ENCODE data around the gene RNF169. TPM values are rescaled to one million over a fixed set of nuclear protein-coding genes. Genes with fewer than 3 reads are reported as not detected.

RNF169 gene
- total and polyA plus RNA-seq, 9 donors = 7.1 to 26.1 (median 21.9) TPM

DNA sequence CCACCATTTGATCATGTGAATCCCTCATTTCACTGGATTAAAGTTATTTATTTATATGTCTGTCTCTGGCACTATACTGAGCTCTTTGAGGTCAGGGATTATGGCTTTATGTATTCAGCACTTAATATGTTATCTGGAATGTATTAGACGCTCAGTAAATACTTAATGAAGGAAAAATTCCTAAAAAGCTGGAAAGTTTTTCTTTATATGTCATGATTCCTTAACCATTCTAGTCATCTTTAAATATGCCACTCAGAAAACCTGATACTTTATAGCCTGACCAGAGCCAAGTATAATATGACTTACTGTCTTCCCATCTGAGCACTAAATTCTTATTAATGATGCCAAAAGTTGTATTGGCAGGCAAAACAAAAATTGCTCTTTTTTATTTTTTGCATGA, 27.1 kb downstream of the RNF169 start:
- Histone ChIP-seq H3K9me3 (no peaks in the 10 kb centered on the region), H3K4me1 (ENCODE audit: insufficient read depth) (no peaks in the 10 kb centered on the region), H3K36me3 (no peaks in the 10 kb centered on the region), H3K4me3 (no peak overlapping the region), H3K27ac (no peak overlapping the region), H3K27me3 (no peaks in the 10 kb centered on the region)
- 74 to 92% (median 89%) methylated on average over 1 of the region's 1 CpG for WGBS, 3 donors
- DNase-seq = no peak
- intact Hi-C loops (cut with DNase I) = no loop called here
- TF ChIP-seq, protein P1, sequence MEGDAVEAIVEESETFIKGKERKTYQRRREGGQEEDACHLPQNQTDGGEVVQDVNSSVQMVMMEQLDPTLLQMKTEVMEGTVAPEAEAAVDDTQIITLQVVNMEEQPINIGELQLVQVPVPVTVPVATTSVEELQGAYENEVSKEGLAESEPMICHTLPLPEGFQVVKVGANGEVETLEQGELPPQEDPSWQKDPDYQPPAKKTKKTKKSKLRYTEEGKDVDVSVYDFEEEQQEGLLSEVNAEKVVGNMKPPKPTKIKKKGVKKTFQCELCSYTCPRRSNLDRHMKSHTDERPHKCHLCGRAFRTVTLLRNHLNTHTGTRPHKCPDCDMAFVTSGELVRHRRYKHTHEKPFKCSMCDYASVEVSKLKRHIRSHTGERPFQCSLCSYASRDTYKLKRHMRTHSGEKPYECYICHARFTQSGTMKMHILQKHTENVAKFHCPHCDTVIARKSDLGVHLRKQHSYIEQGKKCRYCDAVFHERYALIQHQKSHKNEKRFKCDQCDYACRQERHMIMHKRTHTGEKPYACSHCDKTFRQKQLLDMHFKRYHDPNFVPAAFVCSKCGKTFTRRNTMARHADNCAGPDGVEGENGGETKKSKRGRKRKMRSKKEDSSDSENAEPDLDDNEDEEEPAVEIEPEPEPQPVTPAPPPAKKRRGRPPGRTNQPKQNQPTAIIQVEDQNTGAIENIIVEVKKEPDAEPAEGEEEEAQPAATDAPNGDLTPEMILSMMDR (IDR thresholded peaks at IDR 0.05) = no peak
- TF ChIP-seq EP300 (IDR thresholded peaks at IDR 0.05) (no peak), POLR2A (IDR thresholded peaks at IDR 0.05) (no peak)

GRCh38 chr11:74776546-74776945, 27.9 kb downstream of the RNF169 start:
- intact Hi-C loops (cut with DNase I) = no loop called here
- Histone ChIP-seq H3K4me1 (ENCODE audit: insufficient read depth) (no peaks in the 10 kb centered on the region), H3K9me3 (no peaks in the 10 kb centered on the region), H3K27ac (no peak overlapping the region), H3K4me3 (no peak overlapping the region), H3K27me3 (no peaks in the 10 kb centered on the region), H3K36me3 (no peaks in the 10 kb centered on the region)
- no peak for DNase-seq
- TF ChIP-seq EP300 (IDR thresholded peaks at IDR 0.05) (no peak), POLR2A (IDR thresholded peaks at IDR 0.05) (no peak)
- TF ChIP-seq, protein P1 (IDR thresholded peaks at IDR 0.05) = no peak

DNA sequence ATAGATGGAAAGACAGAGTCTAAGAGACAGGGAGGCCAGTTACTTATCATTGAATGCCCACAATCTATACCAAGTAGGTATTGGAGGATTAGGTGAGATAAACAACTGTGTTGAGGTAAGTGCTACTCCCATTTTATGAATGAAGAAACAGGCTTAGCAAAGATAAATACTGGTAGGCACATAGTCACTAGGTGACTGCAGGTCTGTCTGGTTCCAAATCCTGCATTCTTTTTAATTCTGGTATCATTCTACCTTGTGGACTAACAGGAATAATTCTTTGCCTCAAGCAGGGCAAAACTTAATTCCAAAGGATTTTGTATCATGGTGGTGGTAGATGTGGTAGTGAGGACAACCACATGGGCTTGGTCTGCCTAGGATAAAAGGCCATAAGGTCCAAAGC, 28.4 kb downstream of the RNF169 start:
- TF ChIP-seq, protein P1 (IDR thresholded peaks at IDR 0.05) = no peak
- TF ChIP-seq EP300 (IDR thresholded peaks at IDR 0.05) (no peak), POLR2A (IDR thresholded peaks at IDR 0.05) (no peak)
- no peak for DNase-seq
- H3K4me3 ChIP-seq = no peak overlapping the region
- H3K9me3 ChIP-seq = no peaks in the 10 kb centered on the region
- no peaks in the 10 kb centered on the region for H3K36me3 ChIP-seq
- H3K4me1 ChIP-seq (ENCODE audit: insufficient read depth) = peaks cover under 1% of the 10 kb centered on the region
- intact Hi-C loops (cut with DNase I) = no loop called here
- no peaks in the 10 kb centered on the region for H3K27me3 ChIP-seq
- no peak overlapping the region for H3K27ac ChIP-seq

- Histone ChIP-seq H3K4me1 (ENCODE audit: insufficient read depth) (peaks cover 3% of the 10 kb centered on the region), H3K27ac (no peak overlapping the region), H3K4me3 (no peak overlapping the region), H3K36me3 (no peaks in the 10 kb centered on the region), H3K9me3 (no peaks in the 10 kb centered on the region), H3K27me3 (no peaks in the 10 kb centered on the region)
- WGBS, 3 donors = 73 to 82% (median 77%) methylated on average over 4 of the region's 4 CpGs
- TF ChIP-seq, protein P1 (IDR thresholded peaks at IDR 0.05) = no peak
- TF ChIP-seq EP300 (IDR thresholded peaks at IDR 0.05) (no peak), POLR2A (IDR thresholded peaks at IDR 0.05) (no peak)
- intact Hi-C loops (cut with DNase I) = no loop called here
- no peak for DNase-seq
Observed at GRCh38 chr11:74777877-74778276, 29.2 kb downstream of the RNF169 start.

DNA sequence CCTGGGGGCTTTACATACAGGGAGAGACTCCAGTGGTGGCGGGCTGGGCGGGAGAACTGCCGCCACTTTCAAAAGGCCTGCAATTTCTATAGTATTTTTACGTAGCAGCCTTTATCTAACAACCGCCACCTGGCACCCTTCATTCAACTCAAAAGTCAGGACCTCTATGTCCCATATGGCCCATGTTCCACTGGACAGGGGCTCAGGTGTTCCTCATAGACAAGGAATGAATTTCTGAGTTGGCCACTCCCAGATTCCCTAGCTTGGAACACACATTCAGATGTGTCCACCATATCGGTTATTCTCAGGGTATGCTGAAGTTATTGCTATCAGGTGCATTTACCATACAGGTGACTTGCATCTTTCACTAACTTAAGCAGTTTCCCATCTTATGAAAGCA, 29.9 kb downstream of the RNF169 start:
- Histone ChIP-seq H3K4me1 (ENCODE audit: insufficient read depth) (peaks cover 3% of the 10 kb centered on the region), H3K4me3 (no peak overlapping the region), H3K36me3 (no peaks in the 10 kb centered on the region), H3K9me3 (no peaks in the 10 kb centered on the region), H3K27me3 (no peaks in the 10 kb centered on the region), H3K27ac (no peak overlapping the region)
- WGBS, 3 donors = 98% methylated on average over 6 of the region's 6 CpGs
- DNase-seq = no peak
- intact Hi-C loops (cut with DNase I) = no loop called here
- TF ChIP-seq POLR2A (IDR thresholded peaks at IDR 0.05) (no peak), EP300 (IDR thresholded peaks at IDR 0.05) (no peak)
- TF ChIP-seq, protein P1 (IDR thresholded peaks at IDR 0.05) = no peak

All from ovary (tissue), 9 donors.